GM23248 (cell line): ENCODE measurements around the gene MICAL2.
"Not testable (repeated sequence)": the region's sequence is repeated elsewhere in the genome, so short reads cannot be mapped to it uniquely, and the experiment has no call there.

Experiments
- EZH2 ChIP-seq: fragments of 200-600 bp; sonication (generic); IDR thresholded peaks from 2 replicates; pipeline ENCODE4 v1.6.1; 2018; ENCODE audit warnings: antibody characterized with exemption, mild to moderate bottlenecking; ENCODE audit not compliant: insufficient read depth, poor library complexity, severe bottlenecking
- EZH2phosphoT487 ChIP-seq: fragments of 200-600 bp; sonication (generic); IDR thresholded peaks from 2 replicates; pipeline ENCODE4 v1.6.1; 2018; ENCODE audit warnings: antibody characterized with exemption, moderate library complexity, mild to moderate bottlenecking, low read depth; ENCODE audit not compliant: insufficient read depth

GRCh38 chr11:12146678-12147077 lies 36.3 kb downstream of the MICAL2 start:
- TF ChIP-seq EZH2phosphoT487, EZH2: not testable (repeated sequence)
